ENCODE results near the gene VPS26C. TPM values are rescaled to one million over a fixed set of nuclear protein-coding genes. Genes with fewer than 3 reads are reported as not detected.

Gene VPS26C
- total and polyA plus RNA-seq, 2 donors = 29.4 to 36.2 TPM

DNA sequence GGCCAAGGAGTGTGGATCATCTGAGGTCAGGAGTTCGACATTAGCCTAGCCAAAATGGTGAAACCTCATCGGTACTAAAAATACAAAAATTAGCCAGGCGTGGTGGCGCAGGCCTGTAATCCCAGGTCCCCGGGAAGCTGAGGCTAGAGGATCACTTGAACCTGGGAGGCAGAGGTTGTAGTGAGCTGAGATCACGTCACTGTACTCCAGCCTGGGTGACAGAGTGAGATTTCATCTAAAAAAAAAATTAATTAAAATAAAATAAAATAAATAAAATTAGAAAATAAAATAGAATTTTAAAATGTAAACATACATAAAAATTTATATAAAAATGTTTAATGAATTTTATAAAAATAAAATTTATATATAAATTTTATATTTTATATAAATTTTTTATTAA, 5.8 kb upstream of the VPS26C start:
- Histone ChIP-seq H3K4me3 (ENCODE audit: low read length in 2 of 2) (no peak overlapping the region), H3K27me3 (ENCODE audit: control insufficient read depth in 2 of 2, insufficient read depth in 1 of 2, low read length in 1 of 2) (no peaks in the 10 kb centered on the region), H3K4me1 (ENCODE audit: control insufficient read depth in 2 of 2, insufficient read depth in 2 of 2, low read length in 2 of 2) (peaks cover 0 to 5% of the 10 kb centered on the region in 2 donors), H3K9me3 (ENCODE audit: control insufficient read depth in 2 of 2, insufficient read depth in 1 of 2, low read length in 1 of 2) (no peaks in the 10 kb centered on the region), H3K27ac (ENCODE audit: low read depth in 1 of 2, low read length in 1 of 2) (no peak overlapping the region), H3K36me3 (ENCODE audit: control insufficient read depth in 2 of 2, insufficient read depth in 2 of 2, low read length in 1 of 2) (no peaks in the 10 kb centered on the region)
- DNase-seq (ENCODE audit: low read depth in 6 of 9, low spot score in 9 of 9) = no peak
- WGBS = 98% methylated on average over 6 of the region's 6 CpGs

DNA sequence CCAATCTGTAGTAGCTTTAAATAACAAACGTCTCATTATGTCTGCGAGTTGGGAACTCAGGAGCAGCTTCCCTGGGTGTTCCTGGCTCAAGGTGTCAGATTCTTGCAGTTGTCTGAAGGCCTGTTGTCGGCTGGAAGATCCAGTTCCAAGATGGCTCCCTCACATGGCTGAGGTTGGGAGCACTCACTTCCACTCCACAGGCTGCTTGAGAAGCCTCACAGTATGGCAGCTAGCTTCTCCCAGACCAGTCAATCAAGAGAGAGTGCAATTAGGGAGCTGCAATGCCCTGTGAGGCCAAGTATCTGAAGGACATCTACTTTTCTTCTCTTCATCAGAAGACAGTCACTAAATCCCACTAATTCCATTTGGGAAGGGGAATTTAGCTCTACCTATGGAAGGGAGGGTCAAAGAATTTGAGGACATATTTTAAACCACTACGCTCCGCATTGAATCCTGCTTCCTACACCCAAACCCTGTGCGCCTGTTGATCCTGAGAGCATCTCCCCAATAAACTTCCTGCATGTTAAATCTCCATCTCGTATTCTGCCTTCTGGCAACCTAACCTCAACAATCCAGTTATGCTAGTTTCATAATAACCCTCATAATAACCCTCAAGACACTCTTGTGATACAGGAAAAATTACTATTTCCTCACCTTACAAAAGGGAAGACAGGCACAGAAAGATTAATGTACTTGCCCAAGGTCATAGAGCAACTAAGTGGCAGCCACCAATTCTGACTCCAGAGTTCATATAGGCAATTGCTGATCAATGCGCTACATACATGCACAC, 3.6 kb upstream of the VPS26C start:
- Histone ChIP-seq H3K4me3 (ENCODE audit: low read length in 2 of 2) (no peak overlapping the region), H3K27ac (ENCODE audit: low read depth in 1 of 2, low read length in 1 of 2) (no peak overlapping the region), H3K36me3 (ENCODE audit: control insufficient read depth in 2 of 2, insufficient read depth in 2 of 2, low read length in 1 of 2) (no peaks in the 10 kb centered on the region), H3K4me1 (ENCODE audit: control insufficient read depth in 2 of 2, insufficient read depth in 2 of 2, low read length in 2 of 2) (peaks cover 4 to 12% of the 10 kb centered on the region in 2 donors), H3K9me3 (ENCODE audit: control insufficient read depth in 2 of 2, insufficient read depth in 1 of 2, low read length in 1 of 2) (no peaks in the 10 kb centered on the region), H3K27me3 (ENCODE audit: control insufficient read depth in 2 of 2, insufficient read depth in 1 of 2, low read length in 1 of 2) (no peaks in the 10 kb centered on the region)
- no peak for DNase-seq (ENCODE audit: low read depth in 6 of 9, low spot score in 9 of 9)
- WGBS = 98% methylated on average over 8 of the region's 8 CpGs

DNA sequence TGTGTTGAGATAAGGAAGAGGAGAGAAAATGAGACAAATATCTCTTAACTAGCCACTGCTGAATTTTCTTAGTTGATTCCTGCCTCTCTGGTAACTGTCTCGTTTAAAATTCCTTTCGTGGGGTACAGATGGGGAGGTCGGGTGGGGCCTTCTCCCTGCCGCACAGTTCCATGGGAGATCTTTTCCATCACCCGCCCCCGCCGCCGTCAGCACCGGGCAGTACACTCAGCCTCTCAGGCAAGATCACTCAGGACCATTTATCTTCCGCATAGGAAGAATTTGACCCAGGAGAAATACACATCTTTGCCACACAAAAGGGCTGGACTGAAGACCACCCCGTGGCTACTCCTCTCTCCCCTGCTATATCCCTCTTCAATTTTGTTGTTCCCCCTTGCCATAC, 2.3 kb upstream of the VPS26C start:
- no peaks in the 10 kb centered on the region for H3K36me3 ChIP-seq (ENCODE audit: control insufficient read depth in 2 of 2, insufficient read depth in 2 of 2, low read length in 1 of 2)
- no peak overlapping the region for H3K4me3 ChIP-seq (ENCODE audit: low read length in 2 of 2)
- no peaks in the 10 kb centered on the region for H3K9me3 ChIP-seq (ENCODE audit: control insufficient read depth in 2 of 2, insufficient read depth in 1 of 2, low read length in 1 of 2)
- no peak overlapping the region for H3K27ac ChIP-seq (ENCODE audit: low read depth in 1 of 2, low read length in 1 of 2)
- 98% methylated on average over 11 of the region's 11 CpGs for WGBS
- no peaks in the 10 kb centered on the region for H3K27me3 ChIP-seq (ENCODE audit: control insufficient read depth in 2 of 2, insufficient read depth in 1 of 2, low read length in 1 of 2)
- peaks cover 7 to 15% of the 10 kb centered on the region in 2 donors for H3K4me1 ChIP-seq (ENCODE audit: control insufficient read depth in 2 of 2, insufficient read depth in 2 of 2, low read length in 2 of 2)
- no peak for DNase-seq (ENCODE audit: low read depth in 6 of 9, low spot score in 9 of 9)

DNA sequence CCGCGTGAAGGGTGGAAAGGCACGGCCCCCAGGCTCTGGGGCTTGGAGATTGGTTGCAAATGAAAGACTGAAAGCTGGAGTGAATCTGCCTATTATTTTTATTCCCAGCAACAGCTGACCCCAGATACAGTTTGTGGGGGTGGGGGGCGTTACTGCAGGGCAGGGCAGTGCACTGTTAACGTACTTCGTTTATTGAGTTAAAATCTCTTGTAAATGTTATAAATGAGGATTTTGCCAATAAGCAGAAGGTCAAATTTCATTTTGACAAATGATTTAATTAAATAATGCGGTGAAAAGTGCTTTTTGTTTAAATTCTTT, 1.0 kb upstream of the VPS26C start:
- H3K9me3 ChIP-seq (ENCODE audit: control insufficient read depth in 2 of 2, insufficient read depth in 1 of 2, low read length in 1 of 2) = no peaks in the 10 kb centered on the region
- peaks cover 7 to 15% of the 10 kb centered on the region in 2 donors for H3K4me1 ChIP-seq (ENCODE audit: control insufficient read depth in 2 of 2, insufficient read depth in 2 of 2, low read length in 2 of 2)
- H3K27ac ChIP-seq (ENCODE audit: low read depth in 1 of 2, low read length in 1 of 2) = peak overlapping the region; percentile 99 to 100
- no peak for DNase-seq (ENCODE audit: low read depth in 6 of 9, low spot score in 9 of 9)
- H3K27me3 ChIP-seq (ENCODE audit: control insufficient read depth in 2 of 2, insufficient read depth in 1 of 2, low read length in 1 of 2) = no peaks in the 10 kb centered on the region
- peaks cover 0 to 4% of the 10 kb centered on the region in 2 donors for H3K36me3 ChIP-seq (ENCODE audit: control insufficient read depth in 2 of 2, insufficient read depth in 2 of 2, low read length in 1 of 2)
- peak overlapping the region; percentile 84 to 98 for H3K4me3 ChIP-seq (ENCODE audit: low read length in 2 of 2)
- WGBS = 2% methylated on average over 7 of the region's 7 CpGs

DNA sequence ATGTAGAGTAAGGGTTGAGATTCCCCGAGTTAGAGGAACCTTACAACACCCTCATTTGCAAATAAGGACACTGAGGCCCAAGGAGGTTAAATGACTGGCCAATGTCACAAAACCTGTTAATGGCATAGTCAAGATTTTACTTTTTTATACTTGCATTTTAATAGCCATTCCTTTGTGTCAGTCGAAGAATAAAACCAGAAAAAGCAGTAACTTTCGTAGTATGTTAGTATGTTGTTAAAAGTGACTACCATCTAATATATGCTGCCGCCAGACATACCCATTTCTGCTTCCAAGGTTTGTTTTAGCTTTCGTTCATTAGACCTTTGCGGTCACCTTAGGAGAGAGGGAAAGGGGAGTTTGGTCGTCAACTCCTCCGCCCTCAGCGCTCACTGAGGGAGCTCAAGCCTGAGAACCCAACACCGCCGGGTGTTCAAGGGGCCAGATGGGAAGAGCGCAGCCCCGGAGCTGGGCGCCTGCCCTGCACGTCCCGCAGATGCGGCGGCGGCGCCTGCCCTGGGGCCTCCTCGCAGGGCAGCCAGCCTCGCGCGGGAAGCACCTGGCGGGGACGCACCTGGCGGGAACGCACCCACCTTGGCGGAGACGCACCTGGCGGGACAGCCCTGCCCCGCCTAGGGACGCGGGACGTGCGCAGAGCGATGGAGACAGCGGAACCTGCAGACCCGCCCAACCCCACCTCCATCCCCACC, 466 bp downstream of the VPS26C start:
- Histone ChIP-seq H3K9me3 (ENCODE audit: control insufficient read depth in 2 of 2, insufficient read depth in 1 of 2, low read length in 1 of 2) (no peaks in the 10 kb centered on the region), H3K36me3 (ENCODE audit: control insufficient read depth in 2 of 2, insufficient read depth in 2 of 2, low read length in 1 of 2) (peaks cover 1 to 4% of the 10 kb centered on the region in 2 donors), H3K27ac (ENCODE audit: low read depth in 1 of 2, low read length in 1 of 2) (peak overlapping the region; percentile 99 to 100), H3K27me3 (ENCODE audit: control insufficient read depth in 2 of 2, insufficient read depth in 1 of 2, low read length in 1 of 2) (no peaks in the 10 kb centered on the region), H3K4me3 (ENCODE audit: low read length in 2 of 2) (peak overlapping the region; percentile 84 to 98), H3K4me1 (ENCODE audit: control insufficient read depth in 2 of 2, insufficient read depth in 2 of 2, low read length in 2 of 2) (peaks cover 7 to 15% of the 10 kb centered on the region in 2 donors)
- 2% methylated on average over 39 of the region's 39 CpGs for WGBS
- peak in 2 of 9 donors; percentile 37 to 38 for DNase-seq (ENCODE audit: low read depth in 6 of 9, low spot score in 9 of 9)

DNA sequence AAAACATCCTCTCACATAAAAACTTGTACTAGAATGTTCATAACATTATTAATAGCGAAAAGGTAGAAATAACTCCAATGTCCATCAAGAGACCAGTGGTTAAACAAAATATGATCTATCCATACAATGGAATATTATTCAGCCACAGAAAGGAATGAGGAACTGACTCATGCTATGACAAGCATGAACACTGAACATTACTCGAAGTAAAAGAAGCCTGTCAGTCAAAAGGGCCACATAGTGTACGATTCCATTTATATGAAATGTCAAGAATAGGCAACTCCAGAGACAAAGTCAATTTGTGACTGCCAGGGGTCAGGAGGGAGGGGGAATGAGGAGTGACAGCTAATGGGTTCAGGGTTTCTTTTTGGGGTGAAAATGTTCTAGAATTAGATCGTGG, 2.3 kb downstream of the VPS26C start:
- DNase-seq (ENCODE audit: low read depth in 6 of 9, low spot score in 9 of 9) = no peak
- no peaks in the 10 kb centered on the region for H3K27me3 ChIP-seq (ENCODE audit: control insufficient read depth in 2 of 2, insufficient read depth in 1 of 2, low read length in 1 of 2)
- H3K4me1 ChIP-seq (ENCODE audit: control insufficient read depth in 2 of 2, insufficient read depth in 2 of 2, low read length in 2 of 2) = peaks cover 7 to 15% of the 10 kb centered on the region in 2 donors
- H3K4me3 ChIP-seq (ENCODE audit: low read length in 2 of 2) = no peak overlapping the region
- 95% methylated on average over 4 of the region's 4 CpGs for WGBS
- H3K9me3 ChIP-seq (ENCODE audit: control insufficient read depth in 2 of 2, insufficient read depth in 1 of 2, low read length in 1 of 2) = no peaks in the 10 kb centered on the region
- peaks cover 4 to 6% of the 10 kb centered on the region in 2 donors for H3K36me3 ChIP-seq (ENCODE audit: control insufficient read depth in 2 of 2, insufficient read depth in 2 of 2, low read length in 1 of 2)
- H3K27ac ChIP-seq (ENCODE audit: low read depth in 1 of 2, low read length in 1 of 2) = no peak overlapping the region

DNA sequence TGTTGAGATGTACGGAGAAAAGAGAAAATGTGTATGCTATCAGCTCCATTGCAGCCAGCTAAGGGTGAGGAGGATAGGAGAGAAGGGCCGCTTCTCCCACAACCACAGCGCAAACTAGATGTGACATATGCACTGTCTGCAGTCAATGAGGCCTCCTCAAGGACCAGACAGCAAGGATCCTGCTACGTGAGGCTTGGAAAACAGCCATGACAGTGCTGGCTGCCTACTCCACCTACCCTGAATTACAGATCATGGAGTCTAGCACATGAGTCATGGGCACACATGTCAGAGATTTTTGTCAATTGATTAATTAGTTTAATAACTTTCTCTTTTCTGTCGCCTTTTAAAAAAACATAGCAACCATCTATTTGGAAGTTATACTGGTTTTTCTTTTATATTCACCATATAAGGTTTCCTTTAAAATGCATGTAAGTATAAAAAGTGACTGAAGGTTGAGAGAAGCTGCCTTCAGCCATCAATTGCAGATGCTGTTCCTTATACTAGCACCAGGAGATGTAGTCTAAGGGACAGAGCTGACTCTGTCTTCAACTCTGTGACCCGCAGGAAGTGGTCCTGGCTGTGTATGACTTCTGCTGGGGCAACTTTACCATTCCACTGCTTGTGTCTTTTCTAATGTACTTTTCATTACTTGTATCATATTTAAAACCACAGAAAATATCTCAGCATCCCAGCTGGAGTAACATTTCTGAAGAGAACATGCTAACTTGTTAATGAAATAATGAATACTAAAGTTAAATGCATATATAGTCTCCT, 3.1 kb downstream of the VPS26C start:
- peaks cover 4 to 6% of the 10 kb centered on the region in 2 donors for H3K36me3 ChIP-seq (ENCODE audit: control insufficient read depth in 2 of 2, insufficient read depth in 2 of 2, low read length in 1 of 2)
- DNase-seq (ENCODE audit: low read depth in 6 of 9, low spot score in 9 of 9) = no peak
- H3K27me3 ChIP-seq (ENCODE audit: control insufficient read depth in 2 of 2, insufficient read depth in 1 of 2, low read length in 1 of 2) = no peaks in the 10 kb centered on the region
- H3K9me3 ChIP-seq (ENCODE audit: control insufficient read depth in 2 of 2, insufficient read depth in 1 of 2, low read length in 1 of 2) = no peaks in the 10 kb centered on the region
- peaks cover 7 to 17% of the 10 kb centered on the region in 2 donors for H3K4me1 ChIP-seq (ENCODE audit: control insufficient read depth in 2 of 2, insufficient read depth in 2 of 2, low read length in 2 of 2)
- H3K27ac ChIP-seq (ENCODE audit: low read depth in 1 of 2, low read length in 1 of 2) = no peak overlapping the region
- no peak overlapping the region for H3K4me3 ChIP-seq (ENCODE audit: low read length in 2 of 2)
- 95% methylated on average over 6 of the region's 6 CpGs for WGBS

DNA sequence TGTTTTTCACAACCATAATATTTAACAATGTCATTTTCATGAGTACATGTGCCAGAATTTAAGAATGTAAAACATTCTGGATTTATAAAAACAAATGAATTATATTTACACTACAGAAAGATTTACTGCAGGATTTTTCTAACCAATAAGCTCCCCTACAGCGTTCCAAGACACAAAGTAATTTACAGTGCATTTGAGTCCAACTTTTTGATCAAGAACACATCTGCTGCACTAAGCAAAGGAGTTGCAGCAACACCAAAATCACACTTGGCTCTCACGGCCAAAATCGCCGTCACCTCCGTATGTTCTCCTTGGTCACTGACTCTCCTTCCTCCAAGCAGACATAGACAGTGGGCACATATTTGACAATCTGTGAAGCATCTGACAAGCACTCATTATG, 7.7 kb downstream of the VPS26C start:
- no peaks in the 10 kb centered on the region for H3K9me3 ChIP-seq (ENCODE audit: control insufficient read depth in 2 of 2, insufficient read depth in 1 of 2, low read length in 1 of 2)
- 96% methylated on average over 5 of the region's 5 CpGs for WGBS
- no peak overlapping the region for H3K27ac ChIP-seq (ENCODE audit: low read depth in 1 of 2, low read length in 1 of 2)
- H3K4me3 ChIP-seq (ENCODE audit: low read length in 2 of 2) = no peak overlapping the region
- peaks cover 4 to 6% of the 10 kb centered on the region in 2 donors for H3K36me3 ChIP-seq (ENCODE audit: control insufficient read depth in 2 of 2, insufficient read depth in 2 of 2, low read length in 1 of 2)
- no peak for DNase-seq (ENCODE audit: low read depth in 6 of 9, low spot score in 9 of 9)
- H3K27me3 ChIP-seq (ENCODE audit: control insufficient read depth in 2 of 2, insufficient read depth in 1 of 2, low read length in 1 of 2) = no peaks in the 10 kb centered on the region
- H3K4me1 ChIP-seq (ENCODE audit: control insufficient read depth in 2 of 2, insufficient read depth in 2 of 2, low read length in 2 of 2) = peaks cover 10 to 22% of the 10 kb centered on the region in 2 donors
